Fibroblast of lung (primary cell): ENCODE measurements around the gene USP17L24.
"Not testable (repeated sequence)": the region's sequence is repeated elsewhere in the genome, so short reads cannot be mapped to it uniquely, and the experiment has no call there.

Experiments
- EZH2 ChIP-seq: IDR thresholded peaks from 2 replicates; pipeline ENCODE4 v1.5.1; 2012; ENCODE audit warnings: low read length, control low read depth, mild to moderate bottlenecking; ENCODE audit errors: missing control alignments
- TF ChIP-seq, protein P1 (sequence below), 2 donors: IDR thresholded peaks in 1 of 2; conservative IDR thresholded peaks in 1 of 2; 1 replicate in 1 of 2; 2 replicates in 1 of 2; pipeline ENCODE4 v1.5.1; 2011 to 2012; ENCODE audit warnings: low read length in 2 of 2, control low read depth in 1 of 2, inconsistent platforms in 1 of 2, low read depth in 1 of 2, mild to moderate bottlenecking in 1 of 2

GRCh38 chr4:9324865-9325264 lies at the start of gene USP17L24:
- TF ChIP-seq, protein P1, sequence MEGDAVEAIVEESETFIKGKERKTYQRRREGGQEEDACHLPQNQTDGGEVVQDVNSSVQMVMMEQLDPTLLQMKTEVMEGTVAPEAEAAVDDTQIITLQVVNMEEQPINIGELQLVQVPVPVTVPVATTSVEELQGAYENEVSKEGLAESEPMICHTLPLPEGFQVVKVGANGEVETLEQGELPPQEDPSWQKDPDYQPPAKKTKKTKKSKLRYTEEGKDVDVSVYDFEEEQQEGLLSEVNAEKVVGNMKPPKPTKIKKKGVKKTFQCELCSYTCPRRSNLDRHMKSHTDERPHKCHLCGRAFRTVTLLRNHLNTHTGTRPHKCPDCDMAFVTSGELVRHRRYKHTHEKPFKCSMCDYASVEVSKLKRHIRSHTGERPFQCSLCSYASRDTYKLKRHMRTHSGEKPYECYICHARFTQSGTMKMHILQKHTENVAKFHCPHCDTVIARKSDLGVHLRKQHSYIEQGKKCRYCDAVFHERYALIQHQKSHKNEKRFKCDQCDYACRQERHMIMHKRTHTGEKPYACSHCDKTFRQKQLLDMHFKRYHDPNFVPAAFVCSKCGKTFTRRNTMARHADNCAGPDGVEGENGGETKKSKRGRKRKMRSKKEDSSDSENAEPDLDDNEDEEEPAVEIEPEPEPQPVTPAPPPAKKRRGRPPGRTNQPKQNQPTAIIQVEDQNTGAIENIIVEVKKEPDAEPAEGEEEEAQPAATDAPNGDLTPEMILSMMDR (conservative IDR thresholded peaks at IDR 0.05 in 1 of 2, IDR thresholded peaks at IDR 0.05 in 1 of 2; ENCODE audit: low read depth in 1 of 2, low read length in 2 of 2): not testable (repeated sequence)
- not testable (repeated sequence) for TF ChIP-seq EZH2
